ENCODE results near the gene FGFR1OP2. TPM values are rescaled to one million over a fixed set of nuclear protein-coding genes. Genes with fewer than 3 reads are reported as not detected.
"Not testable (repeated sequence)": the region's sequence is repeated elsewhere in the genome, so short reads cannot be mapped to it uniquely, and the experiment has no call there.

FGFR1OP2 gene
- total RNA-seq, 2 donors from 2014 or later, result 39.2 to 41.5 TPM

DNA sequence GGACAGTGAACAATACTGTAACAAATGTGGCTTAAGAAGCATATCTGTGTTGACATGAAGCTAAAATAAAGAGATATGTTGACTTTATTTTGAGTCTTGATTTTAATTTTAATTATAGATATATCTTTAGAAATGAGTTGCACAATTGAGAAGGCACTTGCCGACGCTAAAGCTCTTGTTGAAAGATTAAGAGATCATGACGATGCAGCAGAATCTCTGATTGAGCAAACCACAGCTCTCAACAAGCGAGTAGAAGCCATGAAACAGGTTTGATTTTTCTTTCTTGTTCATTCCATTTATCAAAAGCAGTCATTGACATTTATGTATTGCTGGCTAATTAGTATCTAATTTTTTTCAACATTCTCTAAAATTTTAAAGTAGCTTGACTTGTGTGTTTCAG is 15.8 kb downstream of the FGFR1OP2 start:
- no peaks in the 10 kb centered on the region for H3K27me3 ChIP-seq
- WGBS, 2 donors, result 68 to 70% methylated on average over 4 of the region's 4 CpGs
- ATAC-seq (no peak), DNase-seq (no peak)
- intact Hi-C loops (cut with DNase I), result no loop called here
- H3K36me3 ChIP-seq (replicated peaks in 1 of 2; ENCODE audit: insufficient read depth in 1 of 2, low read depth in 2 of 2), result peaks cover 0 to 10% of the 10 kb centered on the region in 2 donors
- no peaks in the 10 kb centered on the region for H3K9me3 ChIP-seq
- no peak overlapping the region for H3K4me3 ChIP-seq
- H3K27ac ChIP-seq, result no peak overlapping the region
- TF ChIP-seq POLR2A (IDR thresholded peaks at IDR 0.05), result no peak
- TF ChIP-seq, protein P1, sequence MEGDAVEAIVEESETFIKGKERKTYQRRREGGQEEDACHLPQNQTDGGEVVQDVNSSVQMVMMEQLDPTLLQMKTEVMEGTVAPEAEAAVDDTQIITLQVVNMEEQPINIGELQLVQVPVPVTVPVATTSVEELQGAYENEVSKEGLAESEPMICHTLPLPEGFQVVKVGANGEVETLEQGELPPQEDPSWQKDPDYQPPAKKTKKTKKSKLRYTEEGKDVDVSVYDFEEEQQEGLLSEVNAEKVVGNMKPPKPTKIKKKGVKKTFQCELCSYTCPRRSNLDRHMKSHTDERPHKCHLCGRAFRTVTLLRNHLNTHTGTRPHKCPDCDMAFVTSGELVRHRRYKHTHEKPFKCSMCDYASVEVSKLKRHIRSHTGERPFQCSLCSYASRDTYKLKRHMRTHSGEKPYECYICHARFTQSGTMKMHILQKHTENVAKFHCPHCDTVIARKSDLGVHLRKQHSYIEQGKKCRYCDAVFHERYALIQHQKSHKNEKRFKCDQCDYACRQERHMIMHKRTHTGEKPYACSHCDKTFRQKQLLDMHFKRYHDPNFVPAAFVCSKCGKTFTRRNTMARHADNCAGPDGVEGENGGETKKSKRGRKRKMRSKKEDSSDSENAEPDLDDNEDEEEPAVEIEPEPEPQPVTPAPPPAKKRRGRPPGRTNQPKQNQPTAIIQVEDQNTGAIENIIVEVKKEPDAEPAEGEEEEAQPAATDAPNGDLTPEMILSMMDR (IDR thresholded peaks at IDR 0.05), result no peak
- no peaks in the 10 kb centered on the region for H3K4me1 ChIP-seq

DNA sequence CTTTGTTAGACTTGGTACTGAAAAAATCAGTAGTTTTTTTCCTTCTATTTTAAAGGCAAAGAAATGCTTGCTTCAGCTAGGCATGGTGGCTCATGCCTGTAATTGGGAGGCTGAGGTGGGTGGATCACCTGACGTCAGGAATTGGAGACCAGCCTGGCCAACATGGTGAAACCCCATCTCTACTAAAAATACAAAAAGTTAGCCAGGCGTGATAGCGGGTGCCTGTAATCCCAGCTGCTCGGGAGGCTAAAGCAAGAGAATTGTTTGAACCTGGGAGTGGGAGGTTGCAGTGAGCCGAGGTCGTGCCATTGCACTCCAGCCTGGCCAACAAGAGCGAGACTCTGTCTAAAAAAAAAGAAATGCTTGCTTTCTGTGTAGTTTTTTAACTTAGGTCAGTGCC is 23.1 kb downstream of the FGFR1OP2 start:
- H3K9me3 ChIP-seq; H3K27ac ChIP-seq; H3K4me1 ChIP-seq; DNase-seq; H3K27me3 ChIP-seq; intact Hi-C loops (cut with DNase I); H3K4me3 ChIP-seq; ATAC-seq: not testable (repeated sequence)
- WGBS, 2 donors, result 91 to 94% methylated on average over 7 of the region's 7 CpGs
- H3K36me3 ChIP-seq (replicated peaks in 1 of 2; ENCODE audit: insufficient read depth in 1 of 2, low read depth in 2 of 2), result peaks cover 0 to 12% of the 10 kb centered on the region in 2 donors

DNA sequence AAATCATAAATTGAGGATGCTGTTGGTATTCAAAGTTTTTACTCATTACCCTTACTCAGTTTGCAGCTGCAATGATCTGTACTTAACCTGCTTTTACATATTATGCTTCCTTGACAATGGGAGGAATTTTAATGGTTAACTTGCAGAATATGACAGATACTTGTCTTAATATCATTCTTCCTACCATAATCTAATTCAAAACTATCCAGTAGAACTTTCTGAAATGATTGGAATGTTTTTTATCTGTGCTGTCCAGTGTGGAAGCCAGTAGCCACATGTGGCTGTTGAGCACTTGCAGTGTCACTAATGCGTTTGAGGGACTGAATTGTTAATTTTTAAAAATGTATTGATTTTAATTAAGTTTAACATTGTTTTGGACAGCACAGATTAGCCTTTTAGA is 23.5 kb downstream of the FGFR1OP2 start:
- peaks cover 0 to 8% of the 10 kb centered on the region in 2 donors for H3K36me3 ChIP-seq (replicated peaks in 1 of 2; ENCODE audit: insufficient read depth in 1 of 2, low read depth in 2 of 2)

DNA sequence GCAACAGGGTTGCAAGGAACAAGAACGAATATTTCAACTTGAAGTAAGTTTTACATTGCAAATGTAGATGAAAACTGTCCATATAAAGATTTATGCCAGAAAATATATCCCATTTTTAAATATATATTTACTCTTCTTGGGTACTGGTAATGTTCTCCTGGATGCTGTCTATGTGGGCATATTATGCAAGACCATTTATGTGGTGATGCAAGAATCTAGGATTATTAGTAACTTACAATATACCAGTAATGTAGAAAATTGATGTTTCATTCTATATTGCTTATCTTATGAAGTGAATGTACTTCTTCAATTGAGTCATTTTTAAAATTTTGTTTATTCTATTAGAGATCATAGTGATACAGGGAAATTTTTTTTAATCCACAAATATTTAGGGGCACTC is 25.1 kb downstream of the FGFR1OP2 start:
- DNase-seq (no peak), ATAC-seq (no peak)
- 79 to 92% methylated on average over 1 of the region's 1 CpG for WGBS, 2 donors
- H3K27ac ChIP-seq, result no peak overlapping the region
- H3K27me3 ChIP-seq, result no peaks in the 10 kb centered on the region
- no peaks in the 10 kb centered on the region for H3K9me3 ChIP-seq
- no peak for TF ChIP-seq POLR2A (IDR thresholded peaks at IDR 0.05)
- TF ChIP-seq, protein P1 (IDR thresholded peaks at IDR 0.05), result no peak
- no peak overlapping the region for H3K4me3 ChIP-seq
- peaks cover 8% of the 10 kb centered on the region for H3K4me1 ChIP-seq
- peaks cover 0 to 2% of the 10 kb centered on the region in 2 donors for H3K36me3 ChIP-seq (replicated peaks in 1 of 2; ENCODE audit: insufficient read depth in 1 of 2, low read depth in 2 of 2)
- intact Hi-C loops (cut with DNase I), result no loop called here

More for the DNA sequence above, 23.5 kb downstream of the FGFR1OP2 start:
- no peaks in the 10 kb centered on the region for H3K9me3 ChIP-seq
- intact Hi-C loops (cut with DNase I), result no loop called here
- ATAC-seq, result no peak
- H3K27ac ChIP-seq, result no peak overlapping the region
- 27 to 30% methylated on average over 1 of the region's 1 CpG for WGBS, 2 donors
- H3K4me3 ChIP-seq, result no peak overlapping the region
- H3K27me3 ChIP-seq, result no peaks in the 10 kb centered on the region
- no peak for DNase-seq
- H3K4me1 ChIP-seq, result peaks cover 8% of the 10 kb centered on the region
- TF ChIP-seq, protein P1 (IDR thresholded peaks at IDR 0.05), result no peak
- no peak for TF ChIP-seq POLR2A (IDR thresholded peaks at IDR 0.05)

DNA sequence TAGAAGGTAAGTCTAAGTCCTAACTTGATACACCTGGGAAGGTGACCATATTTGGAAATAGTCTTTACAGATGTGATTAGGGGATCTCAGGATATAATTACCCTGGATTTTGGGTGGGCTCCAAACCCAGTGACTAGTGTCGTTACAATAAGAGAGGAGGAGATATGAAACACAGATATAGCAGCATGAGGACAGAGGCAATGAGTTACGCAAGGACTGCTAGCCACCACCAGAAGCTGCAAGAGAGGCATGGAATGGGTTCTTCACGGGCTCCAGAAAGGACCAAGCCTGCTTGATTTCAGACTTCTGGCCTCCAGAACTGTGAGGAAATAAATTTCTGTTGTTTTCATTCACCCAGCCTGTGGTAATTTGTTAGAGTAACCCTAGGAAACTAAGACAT is 28.6 kb downstream of the FGFR1OP2 start:
- 84 to 92% methylated on average over 3 of the region's 3 CpGs for WGBS, 2 donors
- DNase-seq, result no peak
- intact Hi-C loops (cut with DNase I), result no loop called here
- ATAC-seq, result no peak
- Histone ChIP-seq H3K27me3 (no peaks in the 10 kb centered on the region), H3K27ac (no peak overlapping the region), H3K4me3 (no peak overlapping the region), H3K9me3 (no peaks in the 10 kb centered on the region), H3K36me3 (replicated peaks in 1 of 2; ENCODE audit: insufficient read depth in 1 of 2, low read depth in 2 of 2) (no peaks in the 10 kb centered on the region), H3K4me1 (peaks cover 2% of the 10 kb centered on the region)
- TF ChIP-seq, protein P1 (IDR thresholded peaks at IDR 0.05), result no peak
- TF ChIP-seq POLR2A (IDR thresholded peaks at IDR 0.05), result no peak

All from body of pancreas (tissue), 4 donors.